AML-193 (cell line): ENCODE data around the gene SECTM1.
A peak's percentile ranks its signal among the peaks of the same experiment; 100 is the strongest.

ENCODE experiments used
- DNase-seq, 2 experiments: peaks; one replicate each; lab custom pipeline; 2025; lab: John Stamatoyannopoulos, UW

The SECTM1 gene

GRCh38 chr17:82280537-82280936 is 53.0 kb downstream of the SECTM1 start:
- no peak for DNase-seq

- peak in 1 of 2 experiments; percentile 43 for DNase-seq
Observed at GRCh38 chr17:82278786-82279391, 54.7 kb downstream of the SECTM1 start.

GRCh38 chr17:82278308-82278707 is 55.3 kb downstream of the SECTM1 start:
- DNase-seq: no peak

GRCh38 chr17:82277851-82278250 is 55.7 kb downstream of the SECTM1 start:
- DNase-seq: no peak

- no peak for DNase-seq
Observed at GRCh38 chr17:82276938-82277337, 56.6 kb downstream of the SECTM1 start.

GRCh38 chr17:82275326-82275725 is 58.2 kb downstream of the SECTM1 start:
- DNase-seq: no peak

- DNase-seq: no peak
Observed at GRCh38 chr17:82274134-82275020, 59.2 kb downstream of the SECTM1 start.

GRCh38 chr17:82273327-82274133 is 60.0 kb downstream of the SECTM1 start, which contains the start of gene CSNK1D:
Gene CSNK1D, minus strand, starts transcription at chr17:82273700. Its CDS starts 319 bp downstream, at chr17:82273381.
- peak; percentile 80 to 85 for DNase-seq

- DNase-seq: peak in 1 of 2 experiments; percentile 17
Observed at GRCh38 chr17:82272495-82273326, 60.9 kb downstream of the SECTM1 start.

- no peak for DNase-seq
Observed at GRCh38 chr17:82271401-82271800, 62.2 kb downstream of the SECTM1 start.
